Activated CD4-positive, alpha-beta memory T cell treated with anti-CD3 and anti-CD28 coated beads for 36 hours (primary cell): ENCODE results near the gene NTHL1. TPM values are rescaled to one million over a fixed set of nuclear protein-coding genes. Genes with fewer than 3 reads are reported as not detected.

Source experiments
- CTCF ChIA-PET: fragments of 350-600 bp; sonication (Branson Sonifier 250); formaldehyde crosslinking; loops from one replicate; lab custom pipeline; 2021; ENCODE audit warnings: antibody characterized with exemption, inconsistent platforms; lab: Charles Lee
- POLR2A ChIA-PET: fragments of 350-600 bp; sonication (Branson Sonifier 250); formaldehyde crosslinking; loops from one replicate; lab custom pipeline; 2021; ENCODE audit warnings: antibody characterized with exemption; lab: Charles Lee
- DNase-seq: peaks from one replicate; pipeline ENCODE4 v3.0.0-alpha.2; 2020
- H3K27ac Mint-ChIP-seq: one replicate; pipeline ENCODE4 v1.8.0; 2021; ENCODE audit warnings: mixed read lengths
- H3K27me3 Mint-ChIP-seq: one replicate; pipeline ENCODE4 v1.8.0; 2021; ENCODE audit warnings: mixed read lengths
- H3K36me3 Mint-ChIP-seq: one replicate; pipeline ENCODE4 v1.8.0; 2021; ENCODE audit warnings: mixed read lengths
- H3K4me1 Mint-ChIP-seq: one replicate; pipeline ENCODE4 v1.8.0; 2021; ENCODE audit warnings: low read depth, mixed read lengths
- H3K4me3 Mint-ChIP-seq: one replicate; pipeline ENCODE4 v1.8.0; 2021; ENCODE audit warnings: mild to moderate bottlenecking, mixed read lengths
- H3K9me3 Mint-ChIP-seq: one replicate; pipeline ENCODE4 v1.8.0; 2021; ENCODE audit warnings: mixed read lengths
- intact Hi-C: fragments of 100-400 bp; cut with micrococcal nuclease; formaldehyde crosslinking; loops from one replicate; pipeline ENCODE4 v1.15.1; 2023
- total RNA-seq, 2 experiments: library from RNA; stranded (reverse); gene quantifications; one replicate each; pipeline ENCODE4 v1.2.3, GENCODE V29; 2021

Gene NTHL1
- total RNA-seq, 2 experiments from 2014 or later, result 24.3 to 26.2 TPM

DNA sequence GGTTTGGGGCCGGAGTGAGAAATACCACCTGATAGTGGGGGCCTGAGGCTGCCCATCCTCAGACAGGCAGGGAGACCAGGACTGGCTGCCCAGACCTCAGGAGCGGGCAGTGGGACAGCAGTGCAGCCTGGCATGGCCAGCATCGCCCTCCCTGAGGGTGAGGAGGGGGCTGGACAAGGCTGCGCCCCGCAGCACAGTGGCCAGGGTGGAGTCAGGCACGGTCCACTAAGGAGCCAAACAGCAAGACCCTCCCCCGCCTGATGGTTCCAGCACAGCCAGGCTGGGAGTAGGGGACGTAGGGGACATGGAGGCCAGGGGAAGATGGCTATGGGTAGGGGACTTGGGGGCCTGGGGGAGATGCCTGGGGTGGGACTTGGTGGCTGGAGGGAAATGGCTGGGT lies 41.3 kb downstream of the NTHL1 start:
- no peak for DNase-seq
- POLR2A ChIA-PET, result interaction anchor here (1.0 kb wide), 1 partner anchor 21 kb away, joined by 5 read pairs; no protein-coding TSS in a partner anchor
- no peaks in the 10 kb centered on the region for H3K27me3 Mint-ChIP-seq
- H3K36me3 Mint-ChIP-seq, result peaks cover 24% of the 10 kb centered on the region
- H3K9me3 Mint-ChIP-seq, result no peaks in the 10 kb centered on the region
- H3K27ac Mint-ChIP-seq, result no peak overlapping the region
- peaks cover 41% of the 10 kb centered on the region for H3K4me1 Mint-ChIP-seq
- intact Hi-C loops, result no loop called here
- CTCF ChIA-PET, result interaction anchor here (1.1 kb wide), 1 partner anchor 145 kb away, joined by 3 read pairs; no protein-coding TSS in a partner anchor
- no peak overlapping the region for H3K4me3 Mint-ChIP-seq

DNA sequence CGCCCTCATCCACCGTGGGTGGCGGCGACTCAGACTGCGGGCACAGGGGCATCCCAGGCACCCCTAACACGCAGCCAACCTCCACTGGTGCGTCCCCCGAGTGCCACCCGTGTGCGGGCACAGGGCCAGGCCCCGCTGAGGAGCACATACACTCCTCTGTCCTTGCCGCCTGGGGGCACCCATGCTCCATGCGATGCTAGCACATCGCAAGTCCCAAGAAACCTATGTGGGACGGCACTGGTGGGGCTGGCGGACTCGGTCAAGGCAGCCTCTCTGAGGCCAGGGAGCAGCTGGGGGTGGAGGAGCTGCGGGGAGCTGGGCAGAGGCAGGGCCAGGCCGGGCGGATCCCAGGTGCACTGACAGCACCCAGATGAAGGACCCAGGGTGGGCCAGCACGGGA lies 42.0 kb downstream of the NTHL1 start:
- H3K36me3 Mint-ChIP-seq, result peaks cover 28% of the 10 kb centered on the region
- H3K27ac Mint-ChIP-seq, result no peak overlapping the region
- no peaks in the 10 kb centered on the region for H3K27me3 Mint-ChIP-seq
- DNase-seq, result no peak
- CTCF ChIA-PET, result interaction anchor here (1.1 to 2.1 kb wide), 2 partner anchors 135 to 145 kb away, joined by 3 to 25 read pairs; no protein-coding TSS in a partner anchor
- no peak overlapping the region for H3K4me3 Mint-ChIP-seq
- intact Hi-C loops, result no loop called here
- H3K9me3 Mint-ChIP-seq, result no peaks in the 10 kb centered on the region
- POLR2A ChIA-PET, result interaction anchor here (1.0 kb wide), 1 partner anchor 21 kb away, joined by 5 read pairs; no protein-coding TSS in a partner anchor
- H3K4me1 Mint-ChIP-seq, result peaks cover 41% of the 10 kb centered on the region

DNA sequence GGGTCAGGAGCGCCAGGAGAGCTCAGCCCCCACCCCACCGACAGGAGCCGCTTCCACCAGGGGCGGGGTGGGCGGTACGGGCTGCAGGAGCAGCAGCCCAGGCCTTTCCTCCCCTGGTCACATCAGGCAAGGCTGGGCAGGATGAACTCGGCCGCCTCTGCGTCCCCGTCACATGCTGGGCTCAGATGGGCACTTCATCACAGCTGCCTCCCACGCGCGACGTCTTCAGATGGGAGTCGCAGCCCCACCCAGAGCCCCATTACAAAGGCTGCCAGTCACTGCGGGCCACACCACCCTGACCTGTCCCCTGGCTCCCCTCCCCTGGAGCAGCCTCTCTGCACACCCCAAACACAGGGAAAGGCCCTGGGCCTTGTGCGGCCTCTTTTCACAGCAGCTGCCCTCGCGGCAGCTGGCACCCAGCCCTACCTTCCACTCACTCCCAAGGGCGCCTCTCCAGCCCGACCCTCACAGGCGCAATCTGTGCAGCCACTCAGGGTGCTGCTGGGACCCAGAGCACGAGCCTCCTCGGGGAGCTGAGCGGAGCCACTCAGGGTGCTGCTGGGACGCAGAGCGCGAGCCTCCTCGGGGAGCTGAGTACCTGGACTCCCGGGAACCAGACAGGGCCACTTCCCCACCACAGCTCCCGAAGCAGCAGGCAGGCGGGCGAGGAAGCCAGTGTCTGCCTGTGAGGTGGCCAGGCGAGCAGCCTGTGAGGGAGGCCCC lies 42.7 kb downstream of the NTHL1 start:
- intact Hi-C loops, result no loop called here
- no peak overlapping the region for H3K27ac Mint-ChIP-seq

DNA sequence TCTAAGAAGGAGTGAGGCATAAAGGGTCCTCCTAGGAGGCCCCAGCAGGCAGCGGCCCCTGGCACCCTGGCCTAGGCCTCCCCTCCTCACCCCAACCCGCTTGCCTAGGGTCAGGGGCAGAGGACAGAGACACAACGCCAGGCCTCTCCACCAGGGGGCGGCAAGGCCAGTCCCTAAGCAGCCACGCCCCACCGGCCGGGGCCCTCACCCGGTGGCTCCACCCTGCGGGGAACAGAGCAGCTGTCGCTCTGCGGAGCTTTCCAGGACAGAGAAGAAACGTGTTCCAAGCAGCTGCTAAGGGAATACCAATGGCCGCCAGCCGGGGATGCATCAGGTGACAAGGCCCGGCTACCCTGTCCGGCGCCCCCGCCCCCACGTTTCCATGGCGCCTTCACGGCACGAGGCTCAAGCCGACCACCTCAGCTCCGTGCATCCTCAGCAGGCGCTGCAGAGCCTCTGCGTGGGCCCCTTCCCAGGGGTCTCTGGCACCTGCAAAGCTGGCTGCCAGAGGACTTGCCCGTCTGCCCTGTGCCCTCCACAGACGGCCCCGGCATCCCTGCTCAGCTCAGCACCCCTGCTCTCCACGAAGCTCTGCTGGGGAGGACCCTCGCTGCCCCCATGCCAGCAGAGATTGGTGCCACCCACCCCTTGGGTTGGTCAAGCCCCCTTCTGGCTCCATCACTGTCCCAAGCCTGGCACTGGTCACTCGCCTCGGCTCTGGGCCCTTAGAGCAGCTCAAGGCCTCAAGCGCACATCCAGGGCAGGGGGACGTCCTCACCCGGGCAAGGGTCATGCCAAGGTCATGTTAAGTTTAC lies 43.6 kb downstream of the NTHL1 start:
- POLR2A ChIA-PET, result interaction anchor here (0.9 to 1.4 kb wide), 3 partner anchors 13 to 40 kb away, joined by 3 to 5 read pairs (median 3); partner anchors contain the start of genes RPS2 and SYNGR3
- DNase-seq, result peak; percentile 92
- H3K4me3 Mint-ChIP-seq, result no peak overlapping the region
- H3K27me3 Mint-ChIP-seq, result no peaks in the 10 kb centered on the region
- H3K27ac Mint-ChIP-seq, result no peak overlapping the region
- peaks cover 26% of the 10 kb centered on the region for H3K36me3 Mint-ChIP-seq
- no peaks in the 10 kb centered on the region for H3K9me3 Mint-ChIP-seq
- CTCF ChIA-PET, result interaction anchor here (0.6 to 2.1 kb wide), 32 partner anchors 8 to 532 kb away, joined by 3 to 25 read pairs (median 6); partner anchors contain the start of genes GFER, MSRB1, NPW and NTHL1
- intact Hi-C loops, result no loop called here
- H3K4me1 Mint-ChIP-seq, result peaks cover 37% of the 10 kb centered on the region

More for the DNA sequence above, 42.7 kb downstream of the NTHL1 start:
- peaks cover 24% of the 10 kb centered on the region for H3K36me3 Mint-ChIP-seq
- H3K9me3 Mint-ChIP-seq, result no peaks in the 10 kb centered on the region
- no peak for DNase-seq
- POLR2A ChIA-PET, result interaction anchor here (1.4 kb wide), 1 partner anchor 40 kb away, joined by 5 read pairs; the partner anchor contains the start of gene RPS2
- H3K4me1 Mint-ChIP-seq, result peaks cover 37% of the 10 kb centered on the region
- no peaks in the 10 kb centered on the region for H3K27me3 Mint-ChIP-seq
- CTCF ChIA-PET, result interaction anchor here (0.7 to 2.1 kb wide), 16 partner anchors 9 to 461 kb away, joined by 3 to 25 read pairs (median 7); partner anchors contain the start of genes GFER, NPW, SYNGR3 and TRAF7
- H3K4me3 Mint-ChIP-seq, result no peak overlapping the region

DNA sequence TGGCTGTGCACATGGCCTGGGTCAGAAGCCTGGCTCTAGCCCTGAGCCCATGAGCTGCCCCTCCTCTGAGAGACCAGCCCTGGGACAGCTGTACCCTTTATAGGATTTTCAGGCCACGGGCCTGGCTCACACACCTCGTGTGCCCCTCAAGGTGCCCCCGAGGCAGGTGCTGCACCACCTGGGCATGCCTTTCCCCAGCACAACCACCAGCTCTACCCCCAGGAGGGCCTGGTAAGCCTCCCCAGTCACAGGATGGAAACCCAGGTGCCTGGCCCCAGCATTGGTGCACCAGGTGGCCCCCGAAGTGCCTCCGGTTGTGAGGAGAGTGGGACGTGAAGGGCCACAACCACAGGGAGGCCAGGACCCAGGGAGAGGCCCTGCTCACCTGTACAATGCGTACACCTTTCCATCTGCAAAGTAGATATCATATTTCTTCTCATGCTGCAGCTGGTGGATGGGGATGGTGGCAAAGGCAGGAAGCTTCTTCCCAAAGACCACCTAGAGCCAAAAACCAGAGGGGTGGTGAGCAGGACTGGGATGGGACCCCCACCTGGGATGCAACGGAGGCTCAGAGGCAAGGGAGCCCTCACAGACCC lies 44.3 kb downstream of the NTHL1 start:
- Mint-ChIP-seq H3K36me3 (peaks cover 23% of the 10 kb centered on the region), H3K4me3 (no peak overlapping the region)
- POLR2A ChIA-PET, result interaction anchor here (0.5 to 1.0 kb wide), 3 partner anchors 12 to 353 kb away, joined by 3 to 6 read pairs (median 3); partner anchors contain the start of gene SYNGR3

DNA sequence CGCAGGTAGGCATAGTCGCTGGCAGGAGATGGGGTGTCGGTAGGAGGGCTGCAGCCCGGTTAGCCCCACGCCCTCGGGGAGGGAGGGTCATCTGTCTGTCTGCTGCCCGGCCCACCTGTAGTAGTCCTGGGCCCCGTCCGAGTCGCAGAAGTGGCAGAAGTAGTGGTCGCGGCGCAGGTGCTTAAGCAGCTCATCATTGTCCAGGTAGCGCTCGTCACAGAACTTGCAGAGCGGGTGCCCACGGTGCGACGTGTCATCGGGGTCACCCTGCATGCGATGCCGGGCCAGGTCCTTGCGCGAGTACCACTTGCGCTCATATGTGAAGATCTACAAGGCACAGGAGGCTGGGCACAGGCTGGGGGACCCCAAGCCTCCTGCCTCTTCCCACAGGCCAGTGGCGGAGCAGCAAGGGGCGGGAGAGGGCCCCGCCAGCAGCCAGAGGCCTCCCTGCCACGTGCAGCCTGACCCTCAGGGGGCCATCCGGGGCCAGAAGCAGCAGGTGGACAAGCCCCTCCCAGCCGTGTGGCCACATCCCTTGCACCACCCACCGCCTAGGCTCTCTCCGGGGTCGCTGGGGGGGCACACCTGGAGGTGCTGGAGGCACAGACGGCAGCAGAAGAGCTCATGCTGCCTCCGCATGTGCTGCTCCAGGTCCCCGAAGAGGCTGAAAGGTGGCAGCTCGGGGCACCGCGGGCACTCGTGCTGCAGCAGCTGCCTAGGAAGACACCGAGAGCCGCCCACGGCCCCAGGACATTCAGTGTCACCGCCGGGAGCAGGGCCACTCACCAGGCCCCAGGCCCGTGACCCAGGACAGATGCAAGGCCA lies 45.0 kb downstream of the NTHL1 start:
- ChIA-PET POLR2A (interaction anchor here (0.5 to 1.0 kb wide), 2 partner anchors 13 to 354 kb away, joined by 3 to 6 read pairs; partner anchors contain the start of gene SYNGR3), CTCF (interaction anchor here (0.9 to 2.1 kb wide), 11 partner anchors 9 to 152 kb away, joined by 3 to 18 read pairs (median 6); partner anchors contain the start of genes GFER, NTHL1, RNF151 and SYNGR3)
- H3K27me3 Mint-ChIP-seq, result no peaks in the 10 kb centered on the region
- H3K4me1 Mint-ChIP-seq, result peaks cover 26% of the 10 kb centered on the region
- no peaks in the 10 kb centered on the region for H3K9me3 Mint-ChIP-seq
- DNase-seq, result no peak
- H3K4me3 Mint-ChIP-seq, result no peak overlapping the region
- no peak overlapping the region for H3K27ac Mint-ChIP-seq
- intact Hi-C loops, result no loop called here
- H3K36me3 Mint-ChIP-seq, result peaks cover 23% of the 10 kb centered on the region

More for the DNA sequence above, 44.3 kb downstream of the NTHL1 start:
- CTCF ChIA-PET, result interaction anchor here (0.9 to 2.1 kb wide), 27 partner anchors 7 to 533 kb away, joined by 3 to 25 read pairs (median 6); partner anchors contain the start of genes GFER, MSRB1, NPW and NTHL1
- Mint-ChIP-seq H3K4me1 (peaks cover 32% of the 10 kb centered on the region), H3K27me3 (no peaks in the 10 kb centered on the region), H3K9me3 (no peaks in the 10 kb centered on the region), H3K27ac (no peak overlapping the region)
- DNase-seq, result no peak
- intact Hi-C loops, result no loop called here

DNA sequence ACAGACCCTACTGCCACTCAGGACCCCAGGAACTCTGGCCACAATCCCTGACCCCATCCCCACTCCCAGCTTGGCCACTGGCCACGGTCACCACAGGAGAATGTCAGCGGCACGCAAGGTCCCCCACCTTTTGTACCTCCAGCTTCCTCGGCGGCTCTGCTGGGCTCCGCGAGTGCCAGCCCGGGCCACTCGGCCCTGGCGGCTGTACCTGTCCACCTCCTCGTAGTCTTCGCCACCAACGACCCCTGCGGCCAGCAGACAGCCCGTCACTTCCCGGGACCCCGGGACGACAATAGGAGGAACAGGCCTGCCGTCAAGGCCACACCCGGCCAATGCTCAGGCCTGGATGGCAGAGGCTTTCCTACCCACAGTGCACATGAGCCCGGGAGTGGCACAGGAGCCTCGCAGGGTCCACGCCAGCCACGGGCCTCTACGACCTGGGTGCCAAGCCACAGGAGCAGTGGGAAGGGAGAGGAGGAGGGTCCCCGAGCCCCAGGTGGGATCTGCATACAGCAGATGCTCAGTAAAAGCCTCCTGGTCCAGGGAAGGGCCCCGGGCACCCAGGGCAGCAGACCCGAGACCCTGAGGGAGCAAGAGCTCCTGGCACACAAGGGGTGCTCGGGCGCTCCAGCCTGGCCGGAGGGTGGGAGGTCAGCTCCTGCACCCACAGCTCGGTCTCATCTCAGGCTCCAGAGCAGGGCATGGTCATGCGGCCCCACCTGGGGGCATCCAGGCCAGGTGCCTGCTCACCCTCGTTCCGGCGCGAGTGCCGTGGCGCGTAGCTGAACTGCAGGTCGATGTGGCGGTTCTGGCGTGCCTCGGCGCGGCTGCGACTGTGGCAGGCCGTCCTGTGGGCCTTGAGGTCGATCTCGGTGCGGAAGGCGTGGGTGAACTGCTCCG lies 45.9 kb downstream of the NTHL1 start:
- intact Hi-C loops, result no loop called here
- CTCF ChIA-PET, result no interaction called here
- no peak overlapping the region for H3K27ac Mint-ChIP-seq
- H3K9me3 Mint-ChIP-seq, result no peaks in the 10 kb centered on the region
- POLR2A ChIA-PET, result no interaction called here
- no peaks in the 10 kb centered on the region for H3K27me3 Mint-ChIP-seq
- H3K4me3 Mint-ChIP-seq, result no peak overlapping the region
- H3K4me1 Mint-ChIP-seq, result peaks cover 18% of the 10 kb centered on the region
- H3K36me3 Mint-ChIP-seq, result peaks cover 25% of the 10 kb centered on the region
- no peak for DNase-seq

DNA sequence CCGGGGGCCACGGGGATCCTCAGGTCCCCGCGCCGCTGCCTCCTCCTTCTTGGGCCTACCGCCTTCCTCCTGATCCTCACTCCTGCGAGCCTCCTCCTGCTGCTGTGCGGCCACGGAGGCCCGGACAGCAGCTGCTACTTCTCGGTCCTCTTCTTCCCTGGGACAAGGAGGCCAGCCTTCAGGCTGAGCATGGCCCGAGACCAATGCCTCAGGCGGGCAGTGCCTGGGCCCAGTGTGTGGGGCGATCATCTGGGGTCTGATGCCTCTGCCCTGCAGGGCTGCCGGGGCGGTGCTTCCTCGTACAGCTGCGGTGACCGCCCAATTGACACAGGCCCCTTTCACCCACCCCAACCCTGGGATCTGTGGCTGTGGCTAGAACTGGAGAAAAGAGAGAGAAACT lies 46.6 kb downstream of the NTHL1 start:
- H3K36me3 Mint-ChIP-seq, result peaks cover 24% of the 10 kb centered on the region
- no peaks in the 10 kb centered on the region for H3K9me3 Mint-ChIP-seq
- H3K4me3 Mint-ChIP-seq, result no peak overlapping the region
- intact Hi-C loops, result no loop called here
- no peak overlapping the region for H3K27ac Mint-ChIP-seq
- DNase-seq, result no peak
- ChIA-PET CTCF (no interaction called here), POLR2A (no interaction called here)
- H3K27me3 Mint-ChIP-seq, result no peaks in the 10 kb centered on the region
- H3K4me1 Mint-ChIP-seq, result peaks cover 14% of the 10 kb centered on the region

DNA sequence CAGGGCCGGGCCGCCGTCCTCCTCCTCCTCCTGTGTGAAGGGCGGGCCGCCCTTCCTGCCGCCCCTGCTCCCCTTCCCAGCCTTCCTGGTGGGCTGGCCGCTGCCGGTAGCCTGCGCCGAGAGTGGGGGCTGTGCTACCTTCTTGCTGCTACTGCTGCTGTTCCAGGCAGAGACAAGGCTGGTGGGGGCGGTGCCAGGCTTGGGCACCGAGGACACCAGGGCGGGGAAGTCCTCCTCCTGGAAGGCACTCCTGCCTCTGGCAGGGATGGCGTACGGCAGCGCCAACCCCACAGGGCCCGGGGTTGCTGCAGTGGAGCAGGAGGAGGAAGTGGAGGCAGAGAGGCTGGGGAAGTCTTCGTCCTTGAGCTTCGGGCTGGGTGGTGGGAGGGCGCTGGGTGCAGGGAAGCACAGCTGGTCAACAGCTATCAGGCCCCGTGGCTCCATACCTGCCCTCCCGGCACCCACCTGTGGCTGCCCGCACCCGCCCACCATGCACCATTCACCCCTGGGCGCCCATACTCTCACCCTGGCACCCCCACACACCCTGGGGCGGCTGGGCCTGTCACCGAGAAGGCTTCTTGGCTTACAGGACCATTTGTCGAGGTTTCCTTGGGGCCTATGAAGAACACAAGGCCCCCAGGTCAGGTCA lies 47.6 kb downstream of the NTHL1 start:
- Mint-ChIP-seq H3K36me3 (peaks cover 24% of the 10 kb centered on the region), H3K27me3 (no peaks in the 10 kb centered on the region), H3K4me3 (no peak overlapping the region), H3K4me1 (peaks cover 9% of the 10 kb centered on the region), H3K9me3 (no peaks in the 10 kb centered on the region), H3K27ac (no peak overlapping the region)
- CTCF ChIA-PET, result no interaction called here
- no peak for DNase-seq
- intact Hi-C loops, result no loop called here
- POLR2A ChIA-PET, result no interaction called here
